GM18502 (cell line): ENCODE measurements around the gene EPB41L1.

Experiments
- ATAC-seq: cut with Tn5 transposase; IDR thresholded peaks from one replicate; pipeline ENCODE4 v1.9.1; 2021; ENCODE audit warnings: mild to moderate bottlenecking; ENCODE audit not compliant: unreplicated experiment, poor library complexity

Gene EPB41L1

GRCh38 chr20:36153204-36153603, 1.3 kb upstream of the EPB41L1 start:
- no peak for ATAC-seq

DNA sequence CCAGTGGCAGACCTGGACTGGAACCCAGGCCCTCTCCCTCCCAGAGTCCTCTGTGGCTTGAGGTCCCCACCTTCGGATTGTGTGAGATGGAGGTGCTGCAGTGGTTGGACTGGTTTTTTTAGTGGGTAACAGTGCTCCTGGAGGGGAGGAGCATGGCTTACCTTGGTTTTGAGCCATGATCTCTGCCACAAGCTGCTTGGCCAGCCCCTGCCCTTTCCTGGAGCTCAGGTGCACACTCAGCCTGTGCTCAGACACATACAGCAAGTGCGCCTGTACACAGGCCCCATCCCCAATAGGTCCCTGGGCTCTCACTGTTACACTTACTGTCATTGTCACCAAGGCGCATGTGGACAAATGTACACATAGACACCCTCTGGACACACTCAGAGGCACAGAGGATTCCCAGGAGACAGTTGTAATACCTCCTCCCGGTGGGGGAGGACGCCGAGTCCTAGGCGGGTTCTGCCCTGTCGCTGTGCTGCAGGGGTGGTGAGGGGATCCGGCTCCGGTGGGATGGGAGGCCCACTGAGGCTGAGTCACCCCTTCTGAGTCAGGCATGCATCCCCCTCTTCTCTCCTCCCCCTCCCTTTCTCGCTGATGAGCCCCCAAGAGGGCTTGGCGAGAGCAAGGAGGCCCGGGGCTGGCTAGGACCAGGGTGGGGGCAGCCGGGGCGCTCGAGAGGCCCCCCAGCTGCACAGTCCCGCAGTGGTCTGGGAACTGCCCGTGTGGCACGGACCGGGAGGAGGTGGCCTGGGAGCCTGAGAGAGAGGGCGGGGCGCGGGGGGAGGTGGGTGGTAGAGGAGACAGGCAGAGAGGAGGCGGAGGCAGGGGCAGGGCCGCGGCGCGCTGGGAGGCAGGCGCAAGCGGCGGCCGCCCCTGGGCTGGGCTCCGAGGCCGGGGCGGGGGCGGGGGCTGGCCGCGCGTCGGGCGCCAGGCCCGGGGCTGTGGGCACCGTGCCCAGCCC, 522 bp upstream of the EPB41L1 start:
- ATAC-seq, result no peak

GRCh38 chr20:36155629-36155971, 1.1 kb downstream of the EPB41L1 start:
- no peak for ATAC-seq

DNA sequence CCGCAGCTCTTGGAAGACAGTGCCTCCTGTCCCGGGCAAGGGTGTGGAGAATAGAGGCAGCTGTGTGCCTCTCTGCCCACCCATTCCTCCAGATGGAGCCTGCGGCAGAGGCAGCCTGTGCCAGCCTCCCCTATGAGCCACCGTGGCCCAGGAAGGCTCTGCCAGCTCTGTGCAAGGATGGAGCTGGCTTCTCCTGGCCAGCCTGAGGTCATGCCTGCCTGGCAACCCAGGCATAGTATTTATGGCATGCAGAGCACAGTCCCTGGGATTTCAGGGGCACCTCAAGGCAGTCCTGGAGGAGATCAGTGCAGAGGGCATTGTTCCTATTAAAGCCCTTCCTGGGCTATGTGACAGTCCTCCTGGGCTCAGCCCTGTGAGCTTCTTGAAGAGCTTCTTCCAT, 1.5 kb downstream of the EPB41L1 start:
- no peak for ATAC-seq

DNA sequence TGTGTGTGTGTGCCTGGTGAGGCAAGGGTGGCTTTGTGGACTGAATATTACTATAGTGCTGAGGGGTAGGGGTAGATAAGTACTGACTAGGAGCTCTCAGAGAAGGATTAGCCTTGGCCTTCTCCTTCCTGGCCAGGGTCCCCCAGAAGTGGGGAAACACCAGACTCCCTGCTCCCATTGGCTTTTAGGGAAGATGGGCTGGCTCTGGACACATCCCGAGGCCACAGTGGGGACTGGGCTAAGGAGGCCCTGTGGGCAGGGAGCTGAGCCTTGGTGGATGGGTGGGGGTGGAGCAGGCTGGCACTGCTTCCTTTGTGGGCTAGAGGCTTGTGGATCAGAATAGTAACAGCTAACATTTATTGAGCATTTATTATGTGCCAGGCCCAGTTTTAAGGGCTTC, 3.1 kb downstream of the EPB41L1 start:
- ATAC-seq, result no peak

- no peak for ATAC-seq
Observed at GRCh38 chr20:36158160-36158741, 3.7 kb downstream of the EPB41L1 start.

GRCh38 chr20:36159833-36160232, 5.3 kb downstream of the EPB41L1 start:
- no peak for ATAC-seq

DNA sequence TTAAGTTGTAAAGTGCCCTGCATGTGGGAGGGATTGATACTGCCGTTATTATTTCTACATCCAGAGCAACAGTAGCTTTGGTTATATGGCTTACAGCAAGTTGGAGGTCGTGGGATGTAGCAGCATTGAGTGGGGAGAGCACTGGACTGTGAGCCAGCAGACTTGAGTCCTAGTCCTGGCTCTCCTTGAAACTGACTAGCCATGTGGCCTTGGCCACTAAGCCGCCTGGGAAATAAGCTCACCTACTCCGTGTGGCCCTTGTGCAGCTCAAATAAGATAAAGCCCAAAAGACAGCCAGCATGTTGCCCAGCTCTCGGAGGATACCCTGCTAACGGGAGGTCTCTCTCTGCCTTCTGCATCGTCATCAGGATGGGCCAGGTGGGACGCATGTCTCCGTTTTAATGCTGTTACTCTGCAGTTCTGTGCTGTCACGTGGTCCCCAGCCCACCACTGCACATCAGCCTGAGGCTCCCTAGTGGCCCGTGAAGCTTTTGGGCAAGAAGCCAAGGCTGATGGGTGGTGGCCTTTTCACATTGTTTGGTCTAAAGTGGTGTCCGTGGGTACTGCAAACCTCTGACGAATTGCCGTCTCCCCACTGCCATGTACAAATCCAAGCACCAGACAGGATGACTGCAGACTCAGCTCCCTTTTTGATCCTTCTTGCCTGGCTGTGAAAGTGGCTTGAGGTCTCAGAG, 7.9 kb downstream of the EPB41L1 start:
- no peak for ATAC-seq

GRCh38 chr20:36167902-36168503, 13.5 kb downstream of the EPB41L1 start:
- ATAC-seq, result no peak

DNA sequence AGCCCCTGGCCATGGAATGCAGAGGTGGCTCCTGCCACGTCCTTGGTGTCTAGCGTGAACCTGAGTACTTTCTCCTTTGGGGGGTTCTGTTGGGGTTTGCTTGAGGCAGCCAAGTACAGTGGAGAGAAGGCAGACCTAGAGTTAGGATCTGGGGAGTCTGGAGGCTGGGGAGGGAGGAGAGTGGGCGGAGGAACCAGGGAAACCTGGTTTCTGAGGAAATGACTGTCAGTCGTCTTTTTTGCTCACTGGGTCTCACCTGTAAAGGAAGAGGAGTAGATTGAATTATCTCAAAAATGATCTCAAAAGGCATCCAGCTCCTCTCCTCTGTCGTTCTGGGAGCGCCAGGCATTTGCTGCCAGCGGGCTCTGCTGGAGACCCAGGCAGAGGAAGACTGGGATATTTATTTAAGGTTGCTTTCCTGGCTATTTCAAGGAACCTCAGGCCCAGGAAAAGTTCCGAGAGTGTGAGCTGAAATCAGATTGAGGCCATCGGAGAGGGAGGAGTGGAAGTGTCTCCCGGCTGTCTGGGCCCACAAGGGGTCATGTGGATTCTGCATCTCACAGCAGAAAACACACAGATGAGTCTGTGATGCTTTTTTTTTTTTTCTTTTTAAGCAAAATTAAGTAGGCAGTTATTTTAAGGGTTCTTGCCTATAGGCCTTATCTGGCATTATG, 16.1 kb downstream of the EPB41L1 start:
- ATAC-seq, result no peak

DNA sequence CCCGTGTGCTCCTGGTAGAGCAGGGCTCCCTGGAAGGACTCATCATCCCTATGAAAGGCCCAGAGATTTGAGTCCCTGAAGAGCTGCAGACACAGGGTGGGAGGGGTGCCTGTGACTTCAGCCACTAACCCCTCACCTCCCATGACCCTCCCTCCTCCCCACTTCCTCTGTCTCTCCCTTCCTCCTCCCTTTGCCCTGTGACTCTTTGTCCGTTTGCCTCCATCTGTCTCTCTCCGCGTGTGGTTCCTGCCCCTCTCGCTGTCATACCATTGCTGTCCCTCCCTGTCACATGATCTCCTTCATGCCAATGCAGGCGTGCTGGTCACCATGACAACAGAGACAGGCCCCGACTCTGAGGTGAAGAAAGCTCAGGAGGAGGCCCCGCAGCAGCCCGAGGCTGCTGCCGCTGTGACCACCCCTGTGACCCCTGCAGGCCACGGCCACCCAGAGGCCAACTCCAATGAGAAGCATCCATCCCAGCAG, 19.0 kb downstream of the EPB41L1 start:
- ATAC-seq, result no peak

GRCh38 chr20:36175016-36175415, 20.5 kb downstream of the EPB41L1 start:
- no peak for ATAC-seq

GRCh38 chr20:36175475-36175995, 21.0 kb downstream of the EPB41L1 start:
- no peak for ATAC-seq

- ATAC-seq, result no peak
Observed at GRCh38 chr20:36177716-36178115, 23.2 kb downstream of the EPB41L1 start.

DNA sequence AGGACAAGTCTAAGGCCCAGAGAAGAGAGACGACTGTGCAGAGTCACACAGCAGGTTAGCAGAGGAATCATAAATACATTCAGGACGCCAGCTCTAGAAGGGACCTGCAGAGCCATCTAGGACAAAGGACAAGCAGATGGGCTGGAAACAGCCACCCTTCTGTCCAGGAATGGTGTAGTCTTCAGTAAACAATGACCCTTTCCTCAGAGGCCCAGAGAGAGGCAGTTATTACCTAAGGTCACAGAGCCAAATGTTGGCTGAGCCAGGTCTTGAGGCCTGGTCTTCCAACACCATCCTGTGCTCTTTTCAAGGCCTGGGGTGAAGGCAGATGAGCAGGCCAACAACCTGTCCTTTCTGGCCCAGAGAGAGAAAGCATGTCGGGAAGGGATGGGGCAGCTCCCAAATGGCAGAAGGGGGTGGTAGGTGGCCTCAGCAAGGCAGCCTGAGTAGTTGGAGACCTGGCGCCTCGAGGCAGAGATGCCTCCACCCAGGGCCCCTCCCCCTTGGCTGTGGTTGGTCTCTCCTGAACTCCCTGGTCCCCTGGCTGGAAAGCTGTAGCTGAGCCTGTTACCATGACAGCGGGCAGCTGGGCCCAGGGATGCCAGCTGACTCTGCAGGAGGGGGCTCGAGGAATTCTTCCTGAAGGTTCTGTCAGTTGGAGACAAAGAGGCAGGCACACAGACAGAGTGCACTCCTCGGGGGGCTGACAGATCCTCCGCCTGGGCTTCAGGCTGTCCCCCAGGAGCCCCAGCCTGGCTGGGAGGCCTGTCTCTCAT, 24.8 kb downstream of the EPB41L1 start:
- no peak for ATAC-seq

- no peak for ATAC-seq
Observed at GRCh38 chr20:36180323-36180722, 25.8 kb downstream of the EPB41L1 start.

- no peak for ATAC-seq
Observed at GRCh38 chr20:36181934-36182603, 27.5 kb downstream of the EPB41L1 start.

GRCh38 chr20:36182604-36183154, 28.1 kb downstream of the EPB41L1 start:
- no peak for ATAC-seq
